Posterior vena cava (tissue), 2 donors: ENCODE measurements around the gene NEGR1. TPM values are rescaled to one million over a fixed set of nuclear protein-coding genes. Genes with fewer than 3 reads are reported as not detected.

ENCODE experiments used
- DNase-seq: peaks from one replicate; pipeline ENCODE4 v3.0.0-alpha.2; 2020; ENCODE audit warnings: low spot score
- intact Hi-C, 2 donors: fragments of 100-400 bp; cut with DNase I; formaldehyde crosslinking; loops; one replicate each; pipeline versions ENCODE4 v1.14.1 to v1.14.2; 2022 to 2023
- total RNA-seq, 2 donors: library from RNA; stranded (reverse); fragmentation: NEBNext Ultra II Directional; extraction: Animal tissue kit (Norgen Biotek cat#: 25700); gene quantifications; one replicate each; pipeline ENCODE4 v1.2.1, GENCODE V29; 2021
- donor health status: DM: yes; HTN: yes; CAD: no.
- donor health status: DM: yes; HTN: yes; CAD: no.

NEGR1 gene
- total RNA-seq, 2 donors from 2014 or later = 25.7 to 27.9 TPM

- intact Hi-C loops = no loop called here
- no peak for DNase-seq
Observed at GRCh38 chr1:72003092-72003491, 279.2 kb downstream of the NEGR1 start.

GRCh38 chr1:72000809-72001208 lies 281.5 kb downstream of the NEGR1 start:
- DNase-seq = no peak
- intact Hi-C loops = no loop called here

- intact Hi-C loops = no loop called here
- no peak for DNase-seq
Observed at GRCh38 chr1:71994646-71995045, 287.7 kb downstream of the NEGR1 start.

GRCh38 chr1:71987181-71987580 lies 295.2 kb downstream of the NEGR1 start:
- intact Hi-C loops = no loop called here
- DNase-seq = no peak

GRCh38 chr1:71986160-71986559 lies 296.2 kb downstream of the NEGR1 start:
- no peak for DNase-seq
- intact Hi-C loops = no loop called here

- no peak for DNase-seq
- intact Hi-C loops = no loop called here
Observed at GRCh38 chr1:71980556-71980955, 301.8 kb downstream of the NEGR1 start.

- intact Hi-C loops = no loop called here
- no peak for DNase-seq
Observed at GRCh38 chr1:71979882-71980281, 302.5 kb downstream of the NEGR1 start.

- intact Hi-C loops = no loop called here
Observed at GRCh38 chr1:71967670-71968069, 314.7 kb downstream of the NEGR1 start.

GRCh38 chr1:71964188-71964587 lies 318.2 kb downstream of the NEGR1 start:
- intact Hi-C loops = no loop called here
- DNase-seq = no peak

More at GRCh38 chr1:71967670-71968069, 314.7 kb downstream of the NEGR1 start:
- no peak for DNase-seq

GRCh38 chr1:71956613-71957285 lies 325.6 kb downstream of the NEGR1 start:
- intact Hi-C loops = no loop called here
- DNase-seq = no peak

- no peak for DNase-seq
- intact Hi-C loops = no loop called here
Observed at GRCh38 chr1:71950579-71950978, 331.8 kb downstream of the NEGR1 start.

- intact Hi-C loops = no loop called here
- DNase-seq = no peak
Observed at GRCh38 chr1:71949681-71950080, 332.7 kb downstream of the NEGR1 start.

- no peak for DNase-seq
Observed at GRCh38 chr1:71948561-71948960, 333.8 kb downstream of the NEGR1 start.

GRCh38 chr1:71944006-71944405 lies 338.3 kb downstream of the NEGR1 start:
- intact Hi-C loops = no loop called here
- DNase-seq = no peak

More at GRCh38 chr1:71948561-71948960, 333.8 kb downstream of the NEGR1 start:
- intact Hi-C loops = no loop called here

GRCh38 chr1:71940261-71940660 lies 342.1 kb downstream of the NEGR1 start:
- intact Hi-C loops = no loop called here
- DNase-seq = no peak

- intact Hi-C loops = no loop called here
- DNase-seq = no peak
Observed at GRCh38 chr1:71930511-71930910, 351.8 kb downstream of the NEGR1 start.

- intact Hi-C loops = no loop called here
- no peak for DNase-seq
Observed at GRCh38 chr1:71921935-71922559, 360.3 kb downstream of the NEGR1 start.

- DNase-seq = no peak
- intact Hi-C loops = no loop called here
Observed at GRCh38 chr1:71921204-71921603, 361.1 kb downstream of the NEGR1 start.

GRCh38 chr1:71920556-71920955 lies 361.8 kb downstream of the NEGR1 start:
- DNase-seq = no peak
- intact Hi-C loops = no loop called here

GRCh38 chr1:71919811-71920509 lies 362.4 kb downstream of the NEGR1 start:
- DNase-seq = no peak
- intact Hi-C loops = no loop called here

- no peak for DNase-seq
- intact Hi-C loops = no loop called here
Observed at GRCh38 chr1:71918630-71919029, 363.7 kb downstream of the NEGR1 start.
